ENCODE measurements around the gene CHGA. TPM values are rescaled to one million over a fixed set of nuclear protein-coding genes. Genes with fewer than 3 reads are reported as not detected.

CHGA gene
- total RNA-seq, 1 donor from 2014 or later = not detected

DNA sequence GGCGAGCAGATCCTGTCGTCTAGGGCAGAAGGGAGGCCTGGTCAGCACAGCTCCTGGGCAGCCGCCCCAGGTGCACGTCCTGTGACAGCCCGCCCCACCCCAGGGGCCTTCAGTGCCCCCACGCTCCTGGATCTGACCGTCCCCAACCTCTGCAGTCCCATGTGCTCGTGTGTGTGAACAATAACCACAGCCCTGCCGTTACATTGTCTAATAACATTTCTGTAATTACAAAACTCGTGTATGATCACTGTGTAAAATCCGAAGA, 39.8 kb downstream of the CHGA start:
- no peak overlapping the region for H3K4me3 Mint-ChIP-seq (ENCODE audit: unreplicated experiment)
- H3K36me3 Mint-ChIP-seq (ENCODE audit: low read depth) = peaks cover 5% of the 10 kb centered on the region
- peaks cover 4% of the 10 kb centered on the region for H3K9me3 Mint-ChIP-seq (ENCODE audit: low read depth)
- H3K27me3 Mint-ChIP-seq (ENCODE audit: low read depth) = no peaks in the 10 kb centered on the region
- DNase-seq (ENCODE audit: low spot score) = no peak
- H3K4me1 Mint-ChIP-seq (ENCODE audit: low read depth) = peaks cover 25% of the 10 kb centered on the region
- TF ChIP-seq, protein P1, sequence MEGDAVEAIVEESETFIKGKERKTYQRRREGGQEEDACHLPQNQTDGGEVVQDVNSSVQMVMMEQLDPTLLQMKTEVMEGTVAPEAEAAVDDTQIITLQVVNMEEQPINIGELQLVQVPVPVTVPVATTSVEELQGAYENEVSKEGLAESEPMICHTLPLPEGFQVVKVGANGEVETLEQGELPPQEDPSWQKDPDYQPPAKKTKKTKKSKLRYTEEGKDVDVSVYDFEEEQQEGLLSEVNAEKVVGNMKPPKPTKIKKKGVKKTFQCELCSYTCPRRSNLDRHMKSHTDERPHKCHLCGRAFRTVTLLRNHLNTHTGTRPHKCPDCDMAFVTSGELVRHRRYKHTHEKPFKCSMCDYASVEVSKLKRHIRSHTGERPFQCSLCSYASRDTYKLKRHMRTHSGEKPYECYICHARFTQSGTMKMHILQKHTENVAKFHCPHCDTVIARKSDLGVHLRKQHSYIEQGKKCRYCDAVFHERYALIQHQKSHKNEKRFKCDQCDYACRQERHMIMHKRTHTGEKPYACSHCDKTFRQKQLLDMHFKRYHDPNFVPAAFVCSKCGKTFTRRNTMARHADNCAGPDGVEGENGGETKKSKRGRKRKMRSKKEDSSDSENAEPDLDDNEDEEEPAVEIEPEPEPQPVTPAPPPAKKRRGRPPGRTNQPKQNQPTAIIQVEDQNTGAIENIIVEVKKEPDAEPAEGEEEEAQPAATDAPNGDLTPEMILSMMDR (IDR thresholded peaks at IDR 0.05) = no peak
- no peak overlapping the region for H3K27ac Mint-ChIP-seq (ENCODE audit: unreplicated experiment)

DNA sequence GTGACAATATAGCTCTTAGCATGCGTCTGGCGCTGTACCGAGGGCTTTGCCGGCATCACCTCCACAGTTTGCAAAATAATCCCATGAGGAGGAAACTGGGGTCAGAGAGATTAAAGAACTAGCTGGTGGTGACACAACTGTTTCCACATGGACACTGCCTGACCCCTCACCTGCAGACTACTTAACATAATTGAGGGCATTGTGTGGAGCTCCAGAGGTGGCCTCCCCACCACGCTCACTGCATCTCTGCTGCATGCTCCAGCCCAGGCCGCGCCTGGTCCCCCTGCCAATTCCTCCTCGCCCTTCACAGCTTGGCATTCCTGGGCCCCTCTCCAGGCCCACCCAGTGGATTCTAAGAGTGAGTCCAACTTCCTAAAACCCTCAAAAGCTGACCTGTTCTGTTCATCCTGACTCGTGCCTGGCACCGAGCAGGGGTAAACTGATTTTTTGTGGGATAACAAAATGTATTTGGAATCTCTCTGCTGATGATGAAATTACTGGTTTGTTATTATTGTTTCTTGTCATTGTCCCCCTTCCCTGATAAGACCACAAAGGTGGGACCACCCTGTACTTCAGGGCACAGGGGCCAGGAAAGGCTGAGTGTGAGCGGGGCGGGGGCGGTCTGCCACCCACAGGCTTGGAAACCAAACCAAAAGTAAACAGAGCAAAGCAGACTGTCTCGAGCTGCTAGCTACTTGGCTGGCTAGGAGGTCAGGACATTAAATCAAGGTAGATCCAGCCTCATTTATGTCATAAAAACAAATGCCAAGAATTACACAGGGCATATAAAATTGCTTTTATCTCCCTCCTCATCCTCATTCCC, 40.6 kb downstream of the CHGA start:
- peaks cover 5% of the 10 kb centered on the region for H3K9me3 Mint-ChIP-seq (ENCODE audit: low read depth)
- no peaks in the 10 kb centered on the region for H3K27me3 Mint-ChIP-seq (ENCODE audit: low read depth)
- no peak overlapping the region for H3K4me3 Mint-ChIP-seq (ENCODE audit: unreplicated experiment)
- peaks cover 25% of the 10 kb centered on the region for H3K4me1 Mint-ChIP-seq (ENCODE audit: low read depth)
- DNase-seq (ENCODE audit: low spot score) = peak; percentile 69
- peaks cover 3% of the 10 kb centered on the region for H3K36me3 Mint-ChIP-seq (ENCODE audit: low read depth)
- H3K27ac Mint-ChIP-seq (ENCODE audit: unreplicated experiment) = no peak overlapping the region
- TF ChIP-seq, protein P1 (IDR thresholded peaks at IDR 0.05) = no peak

DNA sequence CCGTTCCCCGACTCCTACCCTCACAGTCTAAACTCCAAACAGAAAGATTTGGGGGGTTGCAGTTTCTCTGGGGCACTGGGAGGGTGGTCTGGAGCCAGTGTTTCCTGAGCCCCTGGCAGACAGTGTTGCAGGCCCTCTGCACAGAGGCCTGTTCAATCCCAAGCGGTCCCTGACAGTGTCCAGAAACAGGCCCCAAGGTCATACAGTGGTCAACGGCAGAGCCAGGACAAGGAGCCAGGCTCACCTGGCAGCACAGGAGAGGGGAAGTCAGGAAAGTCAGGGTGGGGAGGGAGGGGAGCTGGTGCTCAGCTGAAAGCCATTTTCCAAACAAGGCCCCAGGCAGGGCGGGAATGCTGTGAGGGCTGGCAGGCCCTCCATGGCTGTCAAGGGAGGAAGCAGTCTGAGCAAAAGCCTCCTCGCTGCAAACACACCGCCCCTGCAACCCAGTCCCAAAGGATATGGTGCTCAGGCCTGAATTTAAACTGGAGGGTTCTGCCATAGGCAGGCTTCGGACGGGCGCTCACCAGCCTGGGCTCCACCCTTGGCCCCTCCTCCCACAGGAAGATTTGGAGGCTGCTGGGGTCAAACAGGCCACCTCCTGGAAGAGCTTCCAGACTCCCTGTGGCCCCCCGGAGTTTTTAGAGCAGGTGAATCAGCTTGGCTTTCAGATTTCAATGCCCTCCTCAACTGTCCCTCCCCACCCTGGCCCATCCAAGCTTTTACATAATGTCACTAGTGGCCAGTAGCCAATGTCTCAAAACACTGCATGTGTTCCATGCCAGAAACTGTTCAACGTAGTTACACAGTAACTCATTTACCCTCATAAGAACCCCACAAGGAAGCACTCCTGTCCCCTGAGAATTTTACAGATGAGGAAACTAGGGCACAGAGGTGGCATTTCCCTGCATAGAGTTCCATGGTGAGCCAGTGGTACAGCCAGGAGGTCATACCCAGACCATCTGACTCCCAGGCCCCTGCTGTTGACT, 41.5 kb downstream of the CHGA start:
- peak; percentile 59 for DNase-seq (ENCODE audit: low spot score)
- H3K4me1 Mint-ChIP-seq (ENCODE audit: low read depth) = peaks cover 25% of the 10 kb centered on the region
- H3K36me3 Mint-ChIP-seq (ENCODE audit: low read depth) = peaks cover 3% of the 10 kb centered on the region
- no peak overlapping the region for H3K4me3 Mint-ChIP-seq (ENCODE audit: unreplicated experiment)
- H3K27me3 Mint-ChIP-seq (ENCODE audit: low read depth) = no peaks in the 10 kb centered on the region
- no peak overlapping the region for H3K27ac Mint-ChIP-seq (ENCODE audit: unreplicated experiment)
- TF ChIP-seq, protein P1 (IDR thresholded peaks at IDR 0.05) = no peak
- peaks cover 5% of the 10 kb centered on the region for H3K9me3 Mint-ChIP-seq (ENCODE audit: low read depth)

DNA sequence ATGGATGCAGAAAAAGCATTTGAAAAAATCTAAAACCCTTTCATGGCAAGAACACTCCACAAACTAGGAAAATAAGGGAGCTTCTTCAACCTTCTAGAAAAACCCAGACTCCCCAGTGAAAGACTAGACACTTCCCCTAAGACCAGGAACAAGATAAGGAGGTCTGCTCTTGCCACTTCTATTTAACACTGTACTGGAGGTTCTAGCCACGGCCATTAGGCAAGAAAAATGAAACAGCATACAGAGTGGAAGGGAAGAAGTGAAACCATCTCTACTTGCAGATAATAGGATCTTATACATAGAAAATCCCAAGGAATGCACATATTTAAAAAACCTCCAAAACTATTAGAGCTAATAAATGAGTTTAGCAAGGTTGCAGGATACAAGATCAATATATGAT, 42.3 kb downstream of the CHGA start:
- TF ChIP-seq, protein P1 (IDR thresholded peaks at IDR 0.05) = no peak
- H3K9me3 Mint-ChIP-seq (ENCODE audit: low read depth) = peaks cover 5% of the 10 kb centered on the region
- no peak overlapping the region for H3K27ac Mint-ChIP-seq (ENCODE audit: unreplicated experiment)
- DNase-seq (ENCODE audit: low spot score) = no peak
- H3K4me3 Mint-ChIP-seq (ENCODE audit: unreplicated experiment) = no peak overlapping the region
- H3K4me1 Mint-ChIP-seq (ENCODE audit: low read depth) = peaks cover 25% of the 10 kb centered on the region
- peaks cover 3% of the 10 kb centered on the region for H3K36me3 Mint-ChIP-seq (ENCODE audit: low read depth)
- no peaks in the 10 kb centered on the region for H3K27me3 Mint-ChIP-seq (ENCODE audit: low read depth)

DNA sequence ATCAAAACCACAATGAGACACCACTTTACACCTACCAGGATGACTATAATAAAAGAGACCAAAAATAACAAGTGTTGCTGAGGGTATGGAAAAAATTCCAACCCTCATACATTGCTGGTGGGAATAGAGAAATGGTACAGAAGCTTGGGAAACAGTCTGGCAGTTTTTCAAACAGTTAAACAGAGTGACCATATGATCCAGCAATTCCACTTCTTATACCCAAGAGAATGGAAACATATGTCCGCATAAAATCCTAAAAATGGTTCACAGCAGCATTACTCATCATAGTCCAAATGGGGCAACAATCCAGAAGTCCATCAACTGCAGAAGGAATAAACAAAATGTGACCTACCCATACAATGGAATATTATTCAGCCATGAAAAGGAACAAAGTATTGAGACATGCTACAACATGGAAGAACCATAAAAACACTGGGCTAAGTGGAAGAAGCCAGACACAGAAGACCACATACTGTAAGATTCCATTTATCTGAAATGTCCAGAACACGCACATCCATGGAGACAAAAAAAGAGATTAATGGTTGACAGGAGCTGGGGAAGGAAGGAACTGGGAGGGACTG, 44.5 kb downstream of the CHGA start:
- Mint-ChIP-seq H3K27me3 (ENCODE audit: low read depth) (no peaks in the 10 kb centered on the region), H3K4me1 (ENCODE audit: low read depth) (peaks cover 21% of the 10 kb centered on the region), H3K9me3 (ENCODE audit: low read depth) (peaks cover 5% of the 10 kb centered on the region), H3K36me3 (ENCODE audit: low read depth) (peaks cover 3% of the 10 kb centered on the region), H3K27ac (ENCODE audit: unreplicated experiment) (no peak overlapping the region), H3K4me3 (ENCODE audit: unreplicated experiment) (no peak overlapping the region)
- TF ChIP-seq, protein P1 (IDR thresholded peaks at IDR 0.05) = no peak
- no peak for DNase-seq (ENCODE audit: low spot score)
